Epithelial cell of prostate (primary cell): ENCODE measurements around the gene DNAH14.
"Not testable (repeated sequence)": the region's sequence is repeated elsewhere in the genome, so short reads cannot be mapped to it uniquely, and the experiment has no call there.

Experiments used
- DNase-seq: peaks from one replicate; pipeline ENCODE4 v3.0.0-alpha.2; 2011; ENCODE audit warnings: low read depth, low spot score
- H3K27ac ChIP-seq: fragments of 450-650 bp; 2 replicates; pipeline ENCODE4 v1.5.1; 2017; ENCODE audit warnings: mild to moderate bottlenecking

Gene DNAH14

DNA sequence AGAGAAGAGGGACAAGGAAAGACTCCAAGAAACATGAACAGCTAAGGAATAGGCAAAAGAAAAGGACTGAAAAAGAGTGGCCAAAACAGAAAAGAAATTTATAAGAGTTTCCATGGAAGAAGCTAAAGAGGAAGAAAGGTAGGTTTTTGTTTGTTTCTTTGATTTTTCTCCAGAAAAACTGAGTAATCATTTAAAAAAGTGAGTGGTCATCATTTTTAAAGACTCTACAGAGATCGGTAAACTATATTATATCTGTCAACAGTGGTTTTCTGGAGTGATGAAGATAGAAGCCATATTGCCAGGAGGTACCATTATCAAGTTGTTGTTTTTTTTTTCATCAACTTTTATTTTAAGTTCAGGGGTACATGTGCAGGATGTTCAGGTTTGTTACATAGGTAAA is 202.4 kb downstream of the DNAH14 start:
- H3K27ac ChIP-seq = no peak overlapping the region
- no peak for DNase-seq

DNA sequence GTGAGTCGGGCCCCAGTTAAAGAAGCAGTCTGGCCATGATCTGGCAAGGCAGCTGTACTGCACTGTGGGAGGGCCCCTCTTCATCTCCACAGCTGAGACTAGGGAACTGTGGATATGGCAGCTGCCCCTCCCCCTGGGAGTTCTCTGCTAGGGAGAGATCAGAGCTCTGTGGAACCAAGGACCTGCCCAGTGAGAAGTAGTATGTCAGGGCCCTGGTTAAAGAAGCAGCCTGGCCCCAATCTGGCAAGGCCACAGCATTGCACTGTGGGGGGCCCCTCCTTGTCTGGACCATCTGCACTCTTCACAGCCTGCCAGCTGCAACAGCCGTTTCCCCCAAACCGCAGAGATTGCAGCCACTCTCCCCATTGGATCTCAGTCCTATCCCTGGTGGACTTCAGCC is 208.5 kb downstream of the DNAH14 start:
- no peak for DNase-seq
- no peak overlapping the region for H3K27ac ChIP-seq

DNA sequence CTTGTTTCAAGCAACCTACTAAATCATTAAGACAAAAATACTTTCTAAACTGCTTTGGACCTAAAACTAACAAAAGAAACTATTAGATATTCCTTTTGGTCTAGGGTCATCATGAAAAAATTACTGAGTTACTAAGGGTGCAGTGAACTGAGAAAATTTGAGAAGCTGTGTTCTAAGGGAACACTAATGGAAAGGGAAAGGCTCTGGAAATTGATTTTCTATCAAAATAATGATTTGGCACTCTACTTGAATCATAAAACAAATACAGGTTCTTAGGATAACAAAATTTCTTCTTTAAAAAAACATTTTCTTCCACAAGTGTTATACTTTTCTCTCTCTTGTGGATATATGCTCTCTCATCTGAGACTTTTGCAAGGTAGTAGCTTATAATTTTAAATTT is 213.5 kb downstream of the DNAH14 start:
- H3K27ac ChIP-seq = no peak overlapping the region
- no peak for DNase-seq

DNA sequence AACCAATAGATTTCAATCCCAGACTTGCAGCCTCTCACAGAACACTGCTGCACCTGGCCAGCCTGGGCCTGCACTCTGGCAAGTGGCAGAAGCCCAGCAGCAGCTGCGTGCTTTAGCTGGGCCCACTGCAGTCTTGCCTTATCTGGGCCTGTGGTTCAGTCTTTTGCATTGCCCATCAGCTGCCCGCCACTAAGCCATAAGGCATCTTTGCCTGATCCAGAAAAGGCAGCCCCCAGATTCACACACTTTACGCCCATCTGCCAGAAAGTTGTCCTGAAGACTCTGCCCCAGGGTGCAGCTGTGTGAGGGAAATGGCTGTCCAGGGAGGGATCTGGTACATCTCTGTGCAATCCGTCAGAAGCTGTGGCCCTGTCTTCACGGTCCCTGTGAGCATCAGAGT is 217.0 kb downstream of the DNAH14 start:
- DNase-seq = no peak
- no peak overlapping the region for H3K27ac ChIP-seq

DNA sequence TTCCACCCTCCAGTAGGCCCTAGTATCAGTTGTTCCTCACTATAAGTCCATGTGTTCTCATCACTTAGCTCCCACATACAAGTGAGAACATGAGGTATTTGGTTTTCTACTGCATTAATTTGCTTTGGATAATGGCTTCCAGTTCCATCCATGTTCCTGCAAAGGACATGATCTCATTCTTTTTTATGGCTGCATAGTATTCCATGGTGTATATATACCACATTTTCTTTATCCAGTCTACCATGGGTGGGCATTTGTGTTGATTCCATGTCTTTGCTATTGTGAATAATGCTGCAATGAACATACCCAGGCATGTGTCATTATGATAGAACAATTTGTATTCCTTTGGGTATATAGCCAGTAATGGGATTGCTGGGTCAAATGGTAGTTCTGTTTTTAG is 218.3 kb downstream of the DNAH14 start:
- H3K27ac ChIP-seq, DNase-seq: not testable (repeated sequence)

DNA sequence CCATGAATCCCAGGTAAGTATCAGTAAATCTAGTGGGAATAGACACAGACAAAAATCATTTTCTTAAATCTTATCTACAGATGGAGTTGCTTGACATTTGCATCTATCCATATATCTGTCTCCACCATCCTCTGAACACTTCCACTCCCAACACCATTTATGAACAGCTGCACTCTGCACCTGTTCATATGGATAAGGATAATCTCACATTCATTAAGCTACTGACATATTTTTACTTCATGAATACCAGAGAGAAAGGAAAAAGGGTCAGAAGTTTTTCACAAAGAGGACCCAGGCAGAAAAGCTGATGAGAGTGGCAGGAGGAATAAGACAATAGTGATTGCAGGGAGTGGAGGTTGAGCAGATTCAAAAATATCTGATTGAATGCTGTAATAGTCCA is 222.6 kb downstream of the DNAH14 start:
- H3K27ac ChIP-seq = no peak overlapping the region
- DNase-seq = no peak

DNA sequence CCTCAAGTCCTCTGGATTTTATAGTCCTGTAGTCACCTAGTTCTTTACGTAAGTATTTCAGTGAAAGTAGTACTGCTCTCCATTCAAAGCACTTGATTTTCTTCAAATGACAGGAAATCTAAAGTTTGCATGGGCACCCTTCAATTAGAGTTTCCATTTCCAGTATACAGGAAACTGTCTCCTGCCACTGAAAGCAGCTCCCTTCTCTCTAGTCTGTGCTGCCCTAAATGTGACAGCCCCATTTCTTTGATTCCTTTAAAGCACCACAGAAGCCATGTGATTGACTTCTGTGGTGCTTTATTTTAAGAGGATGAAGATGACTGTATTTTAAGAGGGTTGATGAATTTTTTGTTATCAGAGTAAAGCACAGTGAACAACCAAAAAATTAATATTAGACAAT is 226.1 kb downstream of the DNAH14 start:
- no peak overlapping the region for H3K27ac ChIP-seq

DNA sequence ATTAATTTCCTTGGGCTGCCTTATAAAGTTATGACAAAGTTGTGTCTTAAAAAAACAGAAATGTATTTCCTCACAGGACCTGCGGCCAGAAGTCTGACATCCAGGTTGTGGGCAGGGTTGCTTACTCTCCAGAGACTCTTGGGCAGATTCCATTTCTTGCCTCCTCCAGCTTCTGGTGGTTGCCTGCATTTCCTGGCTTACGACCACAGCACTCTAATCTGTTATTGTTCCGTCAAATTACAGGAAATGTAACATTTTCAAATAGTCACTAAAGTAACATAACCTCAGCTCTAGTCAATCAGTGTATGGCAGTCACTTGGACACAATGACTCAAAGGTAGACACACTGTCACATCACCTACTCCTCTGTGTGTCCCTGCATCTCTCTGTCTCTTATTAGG is 226.8 kb downstream of the DNAH14 start:
- no peak for DNase-seq
- no peak overlapping the region for H3K27ac ChIP-seq

More for the DNA sequence above, 226.1 kb downstream of the DNAH14 start:
- no peak for DNase-seq

DNA sequence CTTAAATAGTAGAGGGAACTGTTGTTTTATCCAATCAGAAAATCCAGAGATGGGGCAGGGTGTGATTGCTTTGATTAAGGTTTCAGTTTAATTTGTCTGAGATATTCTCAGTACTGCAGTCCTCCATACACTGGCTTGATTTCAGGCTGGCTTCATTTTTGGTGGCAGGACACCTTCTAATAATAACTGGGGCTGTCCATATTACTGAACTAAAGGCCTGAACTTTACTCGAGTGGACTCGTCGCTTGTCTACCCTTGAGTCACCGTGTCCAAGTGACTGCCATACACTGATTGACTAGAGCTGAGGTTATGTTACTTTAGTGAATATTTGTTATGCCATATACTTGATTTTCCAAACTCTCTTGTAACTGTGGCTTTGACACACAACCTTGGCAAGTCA is 228.8 kb downstream of the DNAH14 start:
- H3K27ac ChIP-seq = no peak overlapping the region
- DNase-seq = no peak

DNA sequence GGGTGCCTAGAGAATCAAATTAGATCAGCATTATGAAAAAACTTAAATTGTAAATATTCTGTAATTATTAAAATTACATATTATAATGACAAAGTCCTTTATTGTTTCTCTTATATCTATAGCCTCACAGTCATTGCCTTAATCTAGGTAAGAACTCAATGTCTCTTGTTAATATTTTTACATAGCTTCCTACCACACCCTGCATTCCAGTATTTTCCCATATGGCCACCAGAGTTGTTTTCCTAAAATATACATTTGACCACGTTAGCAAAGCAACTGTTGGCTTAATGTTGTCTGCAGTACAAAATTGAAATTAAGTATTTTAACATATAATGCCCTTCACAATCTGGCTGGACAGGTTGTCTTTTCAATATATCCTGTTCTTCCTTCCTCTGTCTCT is 230.3 kb downstream of the DNAH14 start:
- no peak for DNase-seq
- no peak overlapping the region for H3K27ac ChIP-seq

DNA sequence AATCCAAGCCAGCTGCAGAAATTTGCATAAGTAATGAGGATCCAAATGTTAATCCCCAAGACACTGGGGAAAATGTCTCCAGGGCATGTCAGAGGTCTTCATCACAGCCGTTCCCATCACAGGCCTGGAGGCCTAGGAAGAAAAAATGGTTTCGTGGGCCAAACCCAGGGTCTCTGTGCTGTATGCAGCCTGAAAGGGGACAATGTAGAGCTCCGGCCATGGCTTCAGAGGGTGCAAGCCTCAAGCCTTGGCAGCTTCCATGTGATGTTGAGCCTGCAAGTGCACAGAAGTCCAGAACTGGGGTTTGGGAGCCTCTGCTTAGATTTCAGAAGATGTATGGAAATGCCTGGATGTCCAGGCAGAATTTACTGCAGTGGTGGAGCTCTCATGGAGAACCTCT is 247.9 kb downstream of the DNAH14 start:
- not testable (repeated sequence) for DNase-seq, H3K27ac ChIP-seq

DNA sequence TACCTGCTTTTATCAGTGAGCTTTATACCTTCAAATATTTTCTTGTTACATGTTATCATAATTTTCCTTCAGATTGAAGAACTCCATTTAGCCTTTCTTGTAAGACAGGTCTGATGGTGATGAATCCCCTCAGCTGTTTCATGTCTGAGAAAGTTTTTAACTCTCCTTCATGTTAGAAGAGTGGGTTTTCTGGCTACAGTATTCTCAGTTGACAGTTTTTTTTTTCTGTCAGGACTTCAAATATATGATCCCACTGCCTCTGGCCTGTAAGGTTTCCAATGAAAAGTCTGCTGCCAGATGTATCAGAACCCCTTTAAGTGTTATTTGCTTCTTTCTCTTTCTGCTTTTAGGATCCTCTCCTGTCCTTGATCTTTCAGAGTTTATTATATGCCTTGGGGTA is 250.2 kb downstream of the DNAH14 start:
- DNase-seq = no peak
- H3K27ac ChIP-seq = no peak overlapping the region

DNA sequence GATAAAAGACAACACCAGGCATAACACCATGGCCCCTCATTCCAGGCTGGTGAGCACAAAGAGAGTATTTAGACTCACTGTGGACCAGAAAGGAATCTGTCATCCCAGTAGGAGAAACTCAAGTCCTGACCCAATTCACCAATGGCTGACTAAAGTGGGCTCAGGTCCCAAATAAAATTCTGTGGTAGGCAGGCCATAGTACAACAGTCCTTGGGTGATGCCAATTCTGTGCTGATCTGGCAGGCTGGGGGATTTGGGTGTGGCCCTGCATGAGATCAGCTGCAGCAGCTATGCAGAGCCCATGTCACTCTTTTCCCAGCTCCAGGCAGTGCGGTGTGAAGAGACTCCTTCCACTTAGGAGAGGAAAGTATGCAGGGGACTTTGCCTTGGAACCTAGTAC is 253.2 kb downstream of the DNAH14 start:
- DNase-seq = no peak
- H3K27ac ChIP-seq = no peak overlapping the region

DNA sequence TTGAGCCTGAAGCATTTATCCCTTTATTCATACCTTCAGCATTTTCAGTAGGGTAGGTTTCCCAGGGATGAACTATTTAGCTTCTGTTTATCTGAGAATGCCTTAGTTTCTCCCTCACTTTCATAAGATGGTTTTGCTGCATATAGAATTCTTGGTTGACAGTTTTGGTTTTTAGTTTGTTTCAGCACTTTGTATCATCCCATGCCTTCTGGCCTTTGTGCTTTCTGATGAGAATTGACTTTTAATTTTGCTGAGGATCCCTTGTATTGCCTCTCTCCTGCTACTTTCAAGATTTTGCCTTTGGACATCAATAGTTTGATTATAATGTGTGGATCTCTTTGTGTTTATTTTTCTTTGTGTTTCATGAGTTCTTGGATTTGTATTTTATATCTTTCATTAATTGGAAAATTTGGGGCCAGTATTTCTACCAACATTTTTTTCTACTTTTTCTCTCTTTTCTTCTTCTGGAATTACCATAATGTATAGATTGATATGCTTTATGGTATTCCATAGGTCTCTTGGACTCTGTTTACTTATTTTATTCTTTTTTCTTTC is 261.8 kb downstream of the DNAH14 start:
- no peak overlapping the region for H3K27ac ChIP-seq
- DNase-seq = no peak

DNA sequence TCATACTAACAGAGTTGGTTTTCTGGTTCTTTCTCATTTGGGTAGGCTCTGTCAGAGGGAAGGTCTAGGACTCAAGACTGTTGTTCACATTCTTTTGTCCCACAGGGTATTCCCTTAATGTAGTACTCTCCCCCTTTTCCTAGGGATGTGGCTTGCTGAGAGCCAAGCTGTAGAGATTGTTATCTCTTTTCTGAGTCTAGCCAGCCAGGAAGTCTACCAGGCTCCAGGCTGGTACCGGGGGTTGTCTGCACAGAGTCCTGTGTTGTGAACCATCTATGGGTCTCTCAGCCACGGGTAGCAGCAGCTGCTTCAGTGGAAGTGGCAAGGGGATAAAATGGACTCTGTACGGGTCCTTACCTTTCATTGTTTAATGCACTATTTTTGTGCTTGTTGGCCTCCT is 272.0 kb downstream of the DNAH14 start:
- DNase-seq = no peak
- H3K27ac ChIP-seq = no peak overlapping the region

DNA sequence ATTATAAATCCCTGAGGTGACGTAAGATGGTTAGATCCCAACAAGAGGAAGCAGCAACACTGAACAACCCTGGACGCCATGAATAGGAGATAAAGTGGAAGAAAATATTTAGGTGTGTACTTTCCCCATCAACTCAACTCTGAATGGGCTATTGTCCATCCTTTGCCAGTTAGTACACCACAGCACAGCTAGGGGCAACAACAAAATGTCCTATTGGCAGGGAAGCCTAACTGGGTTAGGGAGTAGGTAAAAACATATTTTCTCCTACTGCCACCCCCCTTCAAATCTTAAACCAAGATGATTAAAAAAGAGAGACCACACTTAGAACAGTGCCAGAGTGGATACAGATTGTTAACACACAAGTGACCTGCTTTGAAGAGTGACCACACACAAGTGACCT is 278.3 kb downstream of the DNAH14 start:
- no peak for DNase-seq
- H3K27ac ChIP-seq = no peak overlapping the region

DNA sequence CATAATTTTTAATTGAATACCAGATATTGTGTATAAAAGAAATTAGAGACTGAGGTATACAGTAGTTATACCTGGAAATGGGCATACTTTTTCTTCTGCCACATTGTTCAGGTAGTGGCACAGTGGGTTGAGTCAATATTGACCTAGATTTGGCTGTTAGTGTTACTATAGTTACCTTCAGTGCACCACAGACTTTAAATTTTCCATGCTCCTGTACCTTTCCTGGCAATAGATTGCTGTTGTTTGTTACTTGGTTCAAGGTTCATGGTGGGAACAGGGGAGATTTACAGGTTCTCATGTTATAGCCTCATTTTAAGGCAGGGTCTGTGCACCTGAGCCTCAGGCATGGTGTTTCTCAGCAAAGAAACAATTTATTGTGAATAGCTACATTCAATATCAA is 279.7 kb downstream of the DNAH14 start:
- no peak for DNase-seq
- no peak overlapping the region for H3K27ac ChIP-seq

DNA sequence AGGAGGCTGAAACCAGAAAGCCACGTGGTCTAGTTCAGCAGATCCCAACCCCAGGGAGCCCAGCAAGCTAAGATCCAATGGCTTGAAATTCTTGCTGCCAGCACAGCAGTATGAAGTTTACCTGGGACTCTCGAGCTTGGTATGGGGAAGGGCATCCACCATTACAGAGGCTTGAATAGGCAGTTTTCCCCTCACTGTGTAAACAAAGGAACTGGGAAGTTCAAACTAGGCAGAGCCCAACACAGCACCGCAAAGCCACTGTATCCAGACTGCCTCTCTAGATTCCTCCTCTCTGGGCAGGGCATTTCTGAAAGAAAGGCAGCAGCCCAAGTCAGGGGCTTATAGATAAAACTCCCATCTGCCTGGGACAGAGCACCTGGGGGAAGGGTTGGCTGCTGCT is 280.7 kb downstream of the DNAH14 start:
- not testable (repeated sequence) for H3K27ac ChIP-seq, DNase-seq

DNA sequence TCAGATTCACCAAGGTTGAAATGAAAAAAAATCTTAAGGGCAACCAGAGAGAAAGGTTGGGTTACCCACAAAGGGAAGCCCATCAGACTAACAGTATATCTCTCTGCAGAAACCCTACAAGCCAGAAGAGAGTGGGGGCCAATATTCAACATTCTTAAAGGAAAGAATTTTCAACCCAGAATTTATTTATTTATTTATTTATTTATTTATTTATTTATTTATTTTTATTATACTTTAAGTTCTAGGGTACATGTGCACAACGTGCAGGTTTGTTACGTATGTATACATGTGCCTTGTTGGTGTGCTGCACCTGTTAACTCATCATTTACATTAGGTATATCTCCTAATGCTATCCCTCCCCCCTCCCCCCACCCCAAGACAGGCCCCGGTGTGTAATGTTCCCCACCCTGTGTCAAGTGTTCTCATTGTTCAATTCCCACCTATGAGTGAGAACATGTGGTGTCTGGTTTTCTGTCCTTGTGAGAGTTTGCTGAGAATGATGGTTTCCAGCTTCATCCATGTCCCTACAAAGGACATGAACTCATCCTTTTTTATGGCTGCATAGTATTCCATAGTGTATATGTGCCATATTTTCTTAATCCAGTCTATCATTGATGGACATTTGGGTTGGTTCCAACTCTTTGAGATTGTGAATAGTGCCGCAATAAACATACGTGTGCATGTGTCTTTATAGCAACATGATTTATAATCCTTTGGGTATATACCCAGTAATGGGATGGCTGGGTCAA is 282.4 kb downstream of the DNAH14 start:
- not testable (repeated sequence) for H3K27ac ChIP-seq, DNase-seq

DNA sequence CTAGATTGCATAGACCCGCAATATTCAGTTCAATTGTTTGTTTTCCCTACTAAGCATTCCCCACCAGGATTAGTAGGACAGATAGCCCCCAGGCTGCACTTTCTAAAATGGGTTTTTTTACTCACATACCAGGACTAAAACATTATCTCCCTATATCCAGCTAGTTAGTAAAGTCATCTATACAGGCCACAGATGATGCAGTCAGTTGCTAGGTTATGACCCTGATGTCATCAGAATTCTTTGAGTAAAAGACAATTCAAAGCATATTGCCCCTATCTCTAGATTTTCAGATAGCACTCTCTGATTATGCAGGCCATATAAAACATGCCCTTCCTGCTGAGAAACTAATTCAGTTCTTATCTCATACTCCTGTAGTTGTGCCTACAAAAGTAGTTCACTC is 294.8 kb downstream of the DNAH14 start:
- DNase-seq = no peak
- H3K27ac ChIP-seq = no peak overlapping the region

DNA sequence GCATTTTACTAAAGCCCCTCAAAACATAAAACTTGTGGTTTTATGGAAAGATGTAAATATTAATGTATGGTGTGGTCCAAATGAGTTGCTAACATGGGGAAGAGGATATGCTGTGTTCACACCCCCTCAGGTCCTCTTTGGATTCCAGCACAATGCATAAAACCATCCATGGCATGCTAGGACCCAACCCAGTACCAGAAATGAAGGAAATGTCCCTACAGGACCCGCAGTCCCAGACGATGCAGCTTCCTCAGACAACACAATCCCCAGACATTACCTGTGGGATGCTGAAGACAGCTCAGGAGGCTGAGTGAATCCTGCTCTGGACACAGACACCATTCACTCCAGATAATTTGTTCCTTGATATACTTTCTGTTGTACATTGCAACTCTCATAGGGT is 296.2 kb downstream of the DNAH14 start:
- H3K27ac ChIP-seq = no peak overlapping the region

DNA sequence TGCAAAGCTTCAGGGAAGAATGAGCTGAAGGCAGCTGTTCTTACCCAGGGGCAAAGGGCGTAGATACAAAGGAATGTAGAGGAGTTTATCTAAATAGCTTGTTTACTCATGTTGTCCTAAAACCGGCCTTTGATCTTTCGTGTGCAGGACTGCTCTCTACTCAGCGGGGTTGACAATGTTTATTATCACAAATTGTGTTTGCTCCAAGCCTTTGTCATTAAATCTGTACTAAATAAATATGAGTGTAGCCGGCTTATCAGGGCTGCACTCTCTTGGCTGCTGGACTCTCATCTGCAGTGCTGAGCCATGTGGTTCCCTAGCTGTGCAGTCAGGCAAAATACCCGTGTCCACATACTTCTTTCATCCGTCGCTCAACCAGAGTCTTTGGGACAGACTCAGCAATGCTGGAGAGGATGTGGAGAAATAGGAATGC is 299.4 kb downstream of the DNAH14 start:
- no peak overlapping the region for H3K27ac ChIP-seq
- DNase-seq = no peak

More for the DNA sequence above, 296.2 kb downstream of the DNAH14 start:
- DNase-seq = no peak
